Measurements from ENCODE around the gene NUMBL.

Gene NUMBL

GRCh38 chr19:40633207-40633606, 57.2 kb downstream of the NUMBL start:
- no peak overlapping the region for H3K4me3 ChIP-seq (ENCODE audit: low read length)
- DNase-seq (ENCODE audit: low read depth) = peak; percentile 35
- no peak for TF ChIP-seq CTCF (conservative IDR thresholded peaks at IDR 0.05; ENCODE audit: low read length)

GRCh38 chr19:40632311-40633036, 58.0 kb downstream of the NUMBL start:
- TF ChIP-seq CTCF (conservative IDR thresholded peaks at IDR 0.05; ENCODE audit: low read length) = no peak
- no peak overlapping the region for H3K4me3 ChIP-seq (ENCODE audit: low read length)
- no peak for DNase-seq (ENCODE audit: low read depth)

GRCh38 chr19:40630571-40631160, 59.8 kb downstream of the NUMBL start:
- TF ChIP-seq CTCF (conservative IDR thresholded peaks at IDR 0.05; ENCODE audit: low read length) = no peak
- H3K4me3 ChIP-seq (ENCODE audit: low read length) = no peak overlapping the region
- DNase-seq (ENCODE audit: low read depth) = no peak

- DNase-seq (ENCODE audit: low read depth) = no peak
- TF ChIP-seq CTCF (conservative IDR thresholded peaks at IDR 0.05; ENCODE audit: low read length) = no peak
- H3K4me3 ChIP-seq (ENCODE audit: low read length) = no peak overlapping the region
These were observed 61.1 kb downstream of the NUMBL start for GRCh38 chr19:40629346-40629745.

- H3K4me3 ChIP-seq (ENCODE audit: low read length) = no peak overlapping the region
- TF ChIP-seq CTCF (conservative IDR thresholded peaks at IDR 0.05; ENCODE audit: low read length) = no peak
- DNase-seq (ENCODE audit: low read depth) = no peak
These were observed 62.8 kb downstream of the NUMBL start for GRCh38 chr19:40627486-40628279.

GRCh38 chr19:40626918-40627317, 63.5 kb downstream of the NUMBL start:
- TF ChIP-seq CTCF (conservative IDR thresholded peaks at IDR 0.05; ENCODE audit: low read length) = no peak
- no peak overlapping the region for H3K4me3 ChIP-seq (ENCODE audit: low read length)
- no peak for DNase-seq (ENCODE audit: low read depth)
